ENCODE results near the gene ABHD14A.
A peak's percentile ranks its signal among the peaks of the same experiment; 100 is the strongest.

ABHD14A gene

DNA sequence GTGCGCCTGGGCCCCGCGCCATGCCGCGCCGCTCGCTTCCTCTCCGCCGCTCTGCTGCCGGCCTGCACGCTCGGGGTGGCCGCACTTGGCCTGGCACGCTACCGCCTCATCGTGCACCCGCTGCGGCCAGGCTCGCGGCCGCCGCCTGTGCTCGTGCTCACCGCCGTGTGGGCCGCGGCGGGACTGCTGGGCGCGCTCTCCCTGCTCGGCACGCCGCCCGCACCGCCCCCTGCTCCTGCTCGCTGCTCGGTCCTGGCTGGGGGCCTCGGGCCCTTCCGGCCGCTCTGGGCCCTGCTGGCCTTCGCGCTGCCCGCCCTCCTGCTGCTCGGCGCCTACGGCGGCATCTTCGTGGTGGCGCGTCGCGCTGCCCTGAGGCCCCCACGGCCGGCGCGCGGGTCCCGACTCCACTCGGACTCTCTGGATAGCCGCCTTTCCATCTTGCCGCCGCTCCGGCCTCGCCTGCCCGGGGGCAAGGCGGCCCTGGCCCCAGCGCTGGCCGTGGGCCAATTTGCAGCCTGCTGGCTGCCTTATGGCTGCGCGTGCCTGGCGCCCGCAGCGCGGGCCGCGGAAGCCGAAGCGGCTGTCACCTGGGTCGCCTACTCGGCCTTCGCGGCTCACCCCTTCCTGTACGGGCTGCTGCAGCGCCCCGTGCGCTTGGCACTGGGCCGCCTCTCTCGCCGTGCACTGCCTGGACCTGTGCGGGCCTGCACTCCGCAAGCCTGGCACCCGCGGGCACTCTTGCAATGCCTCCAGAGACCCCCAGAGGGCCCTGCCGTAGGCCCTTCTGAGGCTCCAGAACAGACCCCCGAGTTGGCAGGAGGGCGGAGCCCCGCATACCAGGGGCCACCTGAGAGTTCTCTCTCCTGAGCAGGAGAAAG lies 18.7 kb upstream of the ABHD14A start:
- TF ChIP-seq, protein P1, sequence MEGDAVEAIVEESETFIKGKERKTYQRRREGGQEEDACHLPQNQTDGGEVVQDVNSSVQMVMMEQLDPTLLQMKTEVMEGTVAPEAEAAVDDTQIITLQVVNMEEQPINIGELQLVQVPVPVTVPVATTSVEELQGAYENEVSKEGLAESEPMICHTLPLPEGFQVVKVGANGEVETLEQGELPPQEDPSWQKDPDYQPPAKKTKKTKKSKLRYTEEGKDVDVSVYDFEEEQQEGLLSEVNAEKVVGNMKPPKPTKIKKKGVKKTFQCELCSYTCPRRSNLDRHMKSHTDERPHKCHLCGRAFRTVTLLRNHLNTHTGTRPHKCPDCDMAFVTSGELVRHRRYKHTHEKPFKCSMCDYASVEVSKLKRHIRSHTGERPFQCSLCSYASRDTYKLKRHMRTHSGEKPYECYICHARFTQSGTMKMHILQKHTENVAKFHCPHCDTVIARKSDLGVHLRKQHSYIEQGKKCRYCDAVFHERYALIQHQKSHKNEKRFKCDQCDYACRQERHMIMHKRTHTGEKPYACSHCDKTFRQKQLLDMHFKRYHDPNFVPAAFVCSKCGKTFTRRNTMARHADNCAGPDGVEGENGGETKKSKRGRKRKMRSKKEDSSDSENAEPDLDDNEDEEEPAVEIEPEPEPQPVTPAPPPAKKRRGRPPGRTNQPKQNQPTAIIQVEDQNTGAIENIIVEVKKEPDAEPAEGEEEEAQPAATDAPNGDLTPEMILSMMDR (IDR thresholded peaks at IDR 0.05; ENCODE audit: unreplicated experiment in 3 of 3), result peak; percentile 52 to 56 (median 53)
- H3K9me3 Mint-ChIP-seq, result no peaks in the 10 kb centered on the region
- H3K4me3 Mint-ChIP-seq, result peak overlapping the region in 1 of 3 experiments; percentile 50

DNA sequence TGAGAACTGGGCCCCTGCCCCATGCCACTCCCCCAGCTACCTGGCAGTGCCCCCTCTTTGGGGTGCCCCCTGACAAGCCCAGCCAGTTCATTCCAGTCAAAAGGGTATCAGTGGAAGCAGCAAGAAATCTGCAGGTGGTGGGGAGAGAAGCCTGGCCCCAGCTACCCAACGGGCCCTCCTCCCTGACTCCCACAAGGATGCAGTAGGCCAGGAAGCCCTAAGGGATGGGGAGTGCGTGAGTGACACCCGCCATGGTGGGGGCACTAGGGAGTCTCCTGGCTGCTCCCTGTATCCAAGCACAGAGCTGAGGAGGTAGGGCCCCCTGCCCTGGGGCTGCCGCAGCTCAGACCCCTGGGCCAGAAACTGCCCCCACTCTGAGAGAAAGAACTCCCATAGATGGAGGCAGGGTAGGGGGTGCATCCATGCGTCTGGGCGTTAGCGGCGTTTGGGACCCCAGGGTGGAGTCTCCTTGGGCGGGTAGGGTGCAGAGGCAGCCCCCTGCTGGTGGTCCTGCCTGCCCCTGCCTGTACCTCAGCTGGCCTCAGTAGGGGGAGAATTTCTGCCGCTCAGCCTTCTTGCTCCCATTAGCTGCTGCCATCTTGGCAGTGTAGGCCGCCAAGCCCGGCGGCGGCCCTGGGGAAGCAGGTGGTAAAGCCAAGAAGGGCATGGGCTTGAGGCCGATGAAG lies 17.2 kb upstream of the ABHD14A start:
- no peak overlapping the region for H3K27ac Mint-ChIP-seq
- H3K9me3 Mint-ChIP-seq, result no peaks in the 10 kb centered on the region
- H3K4me1 Mint-ChIP-seq, result peaks cover 26% of the 10 kb centered on the region
- peaks cover 10% of the 10 kb centered on the region for H3K36me3 Mint-ChIP-seq (ENCODE audit: low read depth)
- peaks cover 4% of the 10 kb centered on the region for H3K27me3 Mint-ChIP-seq (ENCODE audit: low read depth)
- no peak overlapping the region for H3K4me3 Mint-ChIP-seq
- TF ChIP-seq, protein P1 (IDR thresholded peaks at IDR 0.05; ENCODE audit: unreplicated experiment in 3 of 3), result no peak

More for the DNA sequence above, 18.7 kb upstream of the ABHD14A start:
- Mint-ChIP-seq H3K27me3 (ENCODE audit: low read depth) (peaks cover 8% of the 10 kb centered on the region), H3K27ac (no peak overlapping the region), H3K36me3 (ENCODE audit: low read depth) (peaks cover 9% of the 10 kb centered on the region), H3K4me1 (peaks cover 12% of the 10 kb centered on the region)

DNA sequence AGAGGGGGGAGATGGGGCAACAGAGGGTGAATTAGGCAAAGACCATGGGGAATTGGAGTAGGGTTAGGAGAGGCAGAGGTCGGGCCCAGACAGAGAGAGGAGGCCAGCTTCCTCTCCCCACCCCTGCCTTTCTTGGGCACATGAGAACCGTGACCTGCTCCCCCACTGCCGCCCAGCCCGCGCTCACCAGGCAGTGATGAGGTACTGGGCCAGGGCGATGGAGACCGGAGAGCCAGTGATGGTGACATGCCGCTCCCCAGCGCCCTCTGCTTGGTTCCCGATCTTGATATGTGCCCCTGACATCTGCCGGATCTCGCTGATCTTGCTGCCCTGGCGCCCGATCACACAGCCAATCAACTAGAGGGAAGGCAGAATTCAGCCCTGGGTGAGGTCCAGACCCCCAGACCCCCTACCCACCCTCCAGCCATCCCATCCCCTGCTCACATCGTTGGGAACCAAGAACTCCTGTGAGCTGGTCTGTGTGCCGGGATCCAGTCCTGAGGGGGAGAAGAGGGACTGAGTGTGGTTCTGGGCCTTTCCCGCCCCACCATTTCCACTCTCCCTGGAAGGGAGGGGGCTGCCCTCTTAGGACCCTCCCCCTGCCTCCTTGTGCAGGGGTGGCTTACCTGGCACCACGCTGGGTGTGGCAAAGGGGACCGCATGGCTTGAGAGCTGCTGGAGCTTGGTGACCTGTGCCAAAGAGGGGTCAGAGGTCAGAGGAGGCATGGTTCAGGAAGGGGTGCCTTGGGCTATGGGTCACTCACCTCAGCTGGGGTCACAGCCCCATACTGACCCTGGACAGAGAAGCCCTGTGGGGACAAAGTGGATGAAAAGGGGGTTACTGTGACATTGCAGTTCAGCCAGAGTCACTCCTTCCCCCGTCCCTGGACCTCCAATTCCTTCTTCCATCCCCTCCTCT lies 16.0 kb upstream of the ABHD14A start:
- TF ChIP-seq, protein P1 (IDR thresholded peaks at IDR 0.05; ENCODE audit: unreplicated experiment in 3 of 3), result no peak

DNA sequence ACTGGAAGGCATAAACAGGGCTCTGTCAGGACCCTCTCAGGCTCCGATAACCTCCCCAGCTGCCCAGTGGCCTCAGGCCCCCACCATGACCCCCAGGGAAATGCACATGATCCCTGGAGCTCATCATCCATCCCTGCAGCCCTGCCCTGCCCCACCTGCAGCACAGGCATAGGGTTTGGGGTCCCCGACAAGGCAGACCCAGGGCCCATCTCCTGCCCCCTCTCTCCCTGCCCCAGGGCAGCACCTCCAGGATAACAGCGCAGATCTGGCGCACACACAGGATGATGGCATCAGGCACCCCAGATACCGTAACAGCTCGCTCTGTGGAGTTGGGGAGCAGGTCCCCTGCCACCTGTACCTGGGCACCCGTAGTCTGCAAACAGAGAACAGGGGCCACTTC lies 15.2 kb upstream of the ABHD14A start:
- peaks cover 29% of the 10 kb centered on the region for H3K4me1 Mint-ChIP-seq

More for the DNA sequence above, 16.0 kb upstream of the ABHD14A start:
- Mint-ChIP-seq H3K4me1 (peaks cover 24% of the 10 kb centered on the region), H3K27me3 (ENCODE audit: low read depth) (peaks cover 1% of the 10 kb centered on the region), H3K27ac (no peak overlapping the region), H3K4me3 (no peak overlapping the region), H3K36me3 (ENCODE audit: low read depth) (peaks cover 10% of the 10 kb centered on the region), H3K9me3 (no peaks in the 10 kb centered on the region)

DNA sequence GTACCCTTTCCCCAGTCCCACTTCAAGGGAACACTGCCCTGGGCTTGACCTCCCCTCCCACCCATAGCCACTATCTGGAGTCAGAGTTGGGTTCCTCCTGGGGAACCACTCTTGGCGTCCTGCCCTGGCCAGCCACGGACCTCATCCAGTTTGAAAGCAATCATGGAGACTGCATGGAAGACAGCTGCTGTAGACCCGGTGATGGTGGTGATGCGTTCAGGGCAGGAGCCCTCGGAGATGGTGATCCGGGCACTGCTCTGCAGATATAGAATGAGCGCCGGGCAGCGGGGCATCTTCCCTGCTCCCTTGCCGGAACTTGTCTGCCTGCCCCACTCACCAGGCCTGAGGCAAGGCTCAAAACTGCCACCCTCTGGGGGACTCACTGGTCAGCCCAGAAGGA lies 14.5 kb upstream of the ABHD14A start:
- peaks cover 3% of the 10 kb centered on the region for H3K27me3 Mint-ChIP-seq (ENCODE audit: low read depth)
- H3K4me3 Mint-ChIP-seq, result no peak overlapping the region
- H3K27ac Mint-ChIP-seq, result no peak overlapping the region
- TF ChIP-seq, protein P1 (IDR thresholded peaks at IDR 0.05; ENCODE audit: unreplicated experiment in 3 of 3), result no peak
- H3K4me1 Mint-ChIP-seq, result peaks cover 37% of the 10 kb centered on the region
- H3K9me3 Mint-ChIP-seq, result no peaks in the 10 kb centered on the region
- H3K36me3 Mint-ChIP-seq (ENCODE audit: low read depth), result peaks cover 10% of the 10 kb centered on the region

More for the DNA sequence above, 15.2 kb upstream of the ABHD14A start:
- Mint-ChIP-seq H3K27me3 (ENCODE audit: low read depth) (peaks cover 3% of the 10 kb centered on the region), H3K4me3 (no peak overlapping the region), H3K27ac (no peak overlapping the region), H3K36me3 (ENCODE audit: low read depth) (peaks cover 10% of the 10 kb centered on the region), H3K9me3 (no peaks in the 10 kb centered on the region)
- TF ChIP-seq, protein P1 (IDR thresholded peaks at IDR 0.05; ENCODE audit: unreplicated experiment in 3 of 3), result no peak
